Mucosa of descending colon (tissue), 3 donors: Measurements from ENCODE around the gene PHF3. TPM values are rescaled to one million over a fixed set of nuclear protein-coding genes. Genes with fewer than 3 reads are reported as not detected.

Experiments used
- ATAC-seq: fragments of 200-7000 bp; cut with Tn5 transposase; one replicate; pipeline ENCODE4 v1.9.1; 2020; ENCODE audit warnings: mild to moderate bottlenecking, moderate library complexity
- DNase-seq, 3 donors: peaks; one replicate each; pipeline ENCODE4 v3.0.0-alpha.2; 2020
- H3K36me3 ChIP-seq: fragments of 200-600 bp; one replicate; pipeline ENCODE4 v1.8.0; 2021; ENCODE audit warnings: low read depth, mild to moderate bottlenecking
- H3K4me1 ChIP-seq: fragments of 200-600 bp; one replicate; pipeline ENCODE4 v1.8.0; 2021; ENCODE audit warnings: low read depth, mild to moderate bottlenecking
- H3K4me3 ChIP-seq: fragments of 200-600 bp; one replicate; pipeline ENCODE4 v1.8.0; 2021; ENCODE audit warnings: mild to moderate bottlenecking
- H3K9me3 ChIP-seq: fragments of 200-600 bp; one replicate; pipeline ENCODE4 v1.8.0; 2021; ENCODE audit warnings: mild to moderate bottlenecking
- intact Hi-C, 2 donors: fragments of 100-400 bp; cut with DNase I in 1 of 2; cut with micrococcal nuclease in 1 of 2; formaldehyde crosslinking; loops; one replicate each; pipeline versions ENCODE4 v1.11.0 to v1.11.1; 2022; cut with DNase I, micrococcal nuclease
- total RNA-seq, 3 donors: library from RNA; stranded (reverse); fragmentation: NEBNext Ultra II Directional in 2 of 3; extraction: Animal tissue kit (Norgen Biotek cat#: 25700) in 2 of 3; gene quantifications; one replicate each; pipeline versions ENCODE4 v1.2.1 to v1.2.4, GENCODE V29; 2021 to 2023
- TF ChIP-seq, protein P1 (sequence below): fragments of 200-600 bp; IDR thresholded peaks from one replicate; pipeline ENCODE4 v1.8.0; 2022; ENCODE audit warnings: antibody characterized with exemption, mild to moderate bottlenecking
- donor health status: DM: no; HTN: no; CAD: no; lungs with moderate emphysema.
- donor health status: DM: no; HTN: no; CAD: no.
- donor health status: DM: no; HTN: yes; CAD: no.

PHF3 gene
- total RNA-seq, 3 donors from 2014 or later = 49.7 to 78.0 (median 75.8) TPM

DNA sequence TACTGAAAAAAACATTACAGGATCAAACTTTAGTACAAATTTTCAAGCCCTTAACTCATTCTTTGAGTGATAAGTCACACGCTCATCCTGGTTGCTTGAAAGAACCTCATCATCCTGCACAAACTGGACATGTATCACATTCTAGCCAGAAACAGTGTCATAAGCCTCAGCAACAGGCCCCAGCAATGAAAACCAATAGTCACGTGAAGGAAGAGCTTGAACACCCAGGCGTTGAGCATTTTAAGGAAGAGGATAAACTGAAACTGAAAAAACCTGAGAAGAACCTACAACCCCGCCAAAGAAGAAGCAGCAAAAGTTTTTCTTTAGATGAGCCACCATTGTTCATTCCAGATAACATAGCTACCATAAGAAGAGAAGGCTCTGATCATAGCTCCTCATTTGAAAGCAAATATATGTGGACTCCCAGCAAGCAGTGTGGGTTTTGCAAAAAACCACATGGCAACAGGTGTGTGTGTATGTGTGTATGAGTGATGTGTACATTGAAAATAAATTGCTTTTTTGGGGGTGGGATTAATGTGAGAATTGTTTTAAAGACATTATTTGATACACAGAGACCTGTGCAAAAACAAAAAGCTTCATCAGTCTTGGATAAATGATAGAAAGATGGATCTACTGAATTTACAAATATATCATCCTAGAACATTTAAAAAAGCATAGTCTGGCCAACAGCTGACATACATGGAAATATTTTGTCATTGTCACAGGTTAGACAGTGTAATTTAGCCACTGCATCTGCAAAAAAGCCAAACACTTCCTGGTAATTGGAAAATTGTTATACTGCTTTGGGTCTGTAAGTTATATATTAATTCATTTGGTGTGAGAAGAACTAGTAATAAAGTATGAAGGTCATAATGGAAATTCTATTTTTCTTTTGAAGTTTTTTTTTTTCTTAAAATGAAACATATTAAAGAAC is 50.1 kb downstream of the PHF3 start:
- ATAC-seq (peak; percentile 73), DNase-seq (no peak)
- TF ChIP-seq, protein P1, sequence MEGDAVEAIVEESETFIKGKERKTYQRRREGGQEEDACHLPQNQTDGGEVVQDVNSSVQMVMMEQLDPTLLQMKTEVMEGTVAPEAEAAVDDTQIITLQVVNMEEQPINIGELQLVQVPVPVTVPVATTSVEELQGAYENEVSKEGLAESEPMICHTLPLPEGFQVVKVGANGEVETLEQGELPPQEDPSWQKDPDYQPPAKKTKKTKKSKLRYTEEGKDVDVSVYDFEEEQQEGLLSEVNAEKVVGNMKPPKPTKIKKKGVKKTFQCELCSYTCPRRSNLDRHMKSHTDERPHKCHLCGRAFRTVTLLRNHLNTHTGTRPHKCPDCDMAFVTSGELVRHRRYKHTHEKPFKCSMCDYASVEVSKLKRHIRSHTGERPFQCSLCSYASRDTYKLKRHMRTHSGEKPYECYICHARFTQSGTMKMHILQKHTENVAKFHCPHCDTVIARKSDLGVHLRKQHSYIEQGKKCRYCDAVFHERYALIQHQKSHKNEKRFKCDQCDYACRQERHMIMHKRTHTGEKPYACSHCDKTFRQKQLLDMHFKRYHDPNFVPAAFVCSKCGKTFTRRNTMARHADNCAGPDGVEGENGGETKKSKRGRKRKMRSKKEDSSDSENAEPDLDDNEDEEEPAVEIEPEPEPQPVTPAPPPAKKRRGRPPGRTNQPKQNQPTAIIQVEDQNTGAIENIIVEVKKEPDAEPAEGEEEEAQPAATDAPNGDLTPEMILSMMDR = no peak
- intact Hi-C loops = no loop called here
- Histone ChIP-seq H3K9me3 (no peaks in the 10 kb centered on the region), H3K4me1 (peaks cover 9% of the 10 kb centered on the region), H3K4me3 (no peak overlapping the region), H3K36me3 (no peaks in the 10 kb centered on the region)

DNA sequence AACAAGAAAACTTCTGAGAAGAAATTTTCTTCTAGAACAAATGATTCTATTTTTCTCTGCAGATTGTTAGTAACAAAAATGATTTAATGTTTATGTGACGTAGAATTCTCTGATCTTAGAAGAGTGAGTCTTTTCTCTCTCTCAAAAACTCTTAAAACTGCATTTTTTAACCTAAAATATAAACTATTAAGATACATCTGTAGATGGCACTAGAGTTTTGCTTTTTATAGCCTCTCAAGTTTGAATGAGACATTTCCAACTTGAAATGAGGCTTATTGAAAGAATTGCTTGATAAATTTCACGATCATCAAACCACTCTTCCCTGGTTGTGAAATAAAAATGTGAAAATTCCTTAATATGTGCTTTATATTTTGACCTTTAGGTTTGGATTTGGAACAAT is 53.8 kb downstream of the PHF3 start:
- intact Hi-C loops = no loop called here
- Histone ChIP-seq H3K36me3 (no peaks in the 10 kb centered on the region), H3K4me3 (no peak overlapping the region), H3K9me3 (no peaks in the 10 kb centered on the region), H3K4me1 (peaks cover 9% of the 10 kb centered on the region)
- ATAC-seq (no peak), DNase-seq (no peak)
- TF ChIP-seq, protein P1 = no peak

DNA sequence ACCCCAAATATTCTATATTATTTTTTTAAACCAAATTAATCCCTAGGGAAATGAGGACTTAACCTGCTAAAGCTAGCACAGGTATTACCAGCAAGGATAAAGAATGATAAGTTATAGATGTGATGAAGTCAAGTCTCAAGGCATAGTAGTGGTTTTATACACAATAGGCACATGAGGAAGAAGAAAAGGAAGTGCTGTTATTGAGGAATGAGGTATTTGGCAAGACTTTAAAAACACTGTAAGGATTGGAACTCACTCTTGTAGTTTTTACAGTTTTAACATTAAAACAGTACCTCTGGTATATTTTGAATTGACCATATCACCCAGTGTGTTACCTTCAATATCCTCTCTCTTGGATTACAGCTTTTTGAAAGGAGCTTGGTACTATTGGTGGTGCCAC is 54.6 kb downstream of the PHF3 start:
- intact Hi-C loops = no loop called here
- Histone ChIP-seq H3K4me1 (peaks cover 9% of the 10 kb centered on the region), H3K4me3 (no peak overlapping the region), H3K9me3 (no peaks in the 10 kb centered on the region), H3K36me3 (no peaks in the 10 kb centered on the region)
- TF ChIP-seq, protein P1 = no peak
- no peak for DNase-seq
- no peak for ATAC-seq

DNA sequence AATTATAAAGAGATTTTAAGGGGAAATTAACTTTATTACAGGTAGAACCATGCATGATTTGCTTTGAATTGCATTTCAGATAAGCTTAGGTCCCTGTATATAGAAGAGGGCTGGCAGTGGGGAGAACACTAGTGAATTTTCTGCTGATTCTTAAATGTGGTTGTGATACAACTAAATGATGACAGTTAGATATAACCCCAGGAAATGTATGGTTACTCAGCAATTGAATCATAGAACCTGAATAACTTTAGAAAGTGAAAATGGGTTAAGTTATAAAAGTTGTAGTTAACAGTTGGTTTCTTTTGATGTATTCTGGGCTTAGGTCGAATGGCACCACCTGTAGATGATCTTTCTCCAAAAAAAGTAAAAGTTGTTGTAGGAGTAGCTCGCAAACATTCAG is 70.1 kb downstream of the PHF3 start:
- ATAC-seq (no peak), DNase-seq (no peak)
- H3K4me3 ChIP-seq = no peak overlapping the region
- H3K4me1 ChIP-seq = no peaks in the 10 kb centered on the region
- TF ChIP-seq, protein P1 = no peak
- H3K36me3 ChIP-seq = no peaks in the 10 kb centered on the region
- intact Hi-C loops = no loop called here
- H3K9me3 ChIP-seq = no peaks in the 10 kb centered on the region

DNA sequence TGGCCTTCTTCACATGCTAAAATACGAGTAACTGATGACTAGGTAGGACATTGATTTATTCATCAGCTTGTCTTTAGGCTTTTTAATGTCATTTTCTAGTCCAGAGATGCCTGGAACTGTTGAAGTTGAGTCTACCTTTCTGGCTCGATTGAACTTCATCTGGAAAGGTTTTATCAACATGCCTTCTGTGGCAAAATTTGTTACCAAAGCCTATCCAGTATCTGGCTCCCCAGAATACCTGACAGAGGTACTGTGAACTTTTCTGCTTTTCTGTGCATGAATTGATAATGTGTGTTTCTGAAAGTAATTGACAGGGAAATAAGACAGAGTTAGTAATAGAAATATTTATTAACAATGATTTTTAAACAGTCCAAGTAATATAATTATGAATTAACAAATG is 71.0 kb downstream of the PHF3 start:
- Histone ChIP-seq H3K4me1 (no peaks in the 10 kb centered on the region), H3K9me3 (no peaks in the 10 kb centered on the region), H3K4me3 (no peak overlapping the region), H3K36me3 (no peaks in the 10 kb centered on the region)
- TF ChIP-seq, protein P1 = no peak
- DNase-seq (no peak), ATAC-seq (no peak)
- intact Hi-C loops = no loop called here
